BE2C (cell line): ENCODE data around the gene ITPRID1.

Source experiments
- DNase-seq: peaks from one replicate; pipeline ENCODE4 v3.0.0-alpha.2; 2020
- H3K27me3 ChIP-seq: fragments of 250-450 bp; sonication (Bioruptor Pico); 2 replicates; pipeline ENCODE4 v1.5.1; 2020; ENCODE audit warnings: mild to moderate bottlenecking
- H3K36me3 ChIP-seq: fragments of 250-450 bp; sonication (Bioruptor Pico); 2 replicates; pipeline ENCODE4 v1.5.1; 2020; ENCODE audit warnings: mild to moderate bottlenecking
- H3K4me1 ChIP-seq: fragments of 250-450 bp; sonication (Bioruptor Pico); 2 replicates; pipeline ENCODE4 v1.5.1; 2020
- H3K4me3 ChIP-seq: 2 replicates; pipeline ENCODE4 v1.5.1; 2011; ENCODE audit warnings: low read depth, low read length
- H3K9me3 ChIP-seq: fragments of 250-450 bp; sonication (Bioruptor Pico); 2 replicates; pipeline ENCODE4 v1.5.1; 2020
- CTCF ChIP-seq: IDR thresholded peaks from 2 replicates; pipeline ENCODE4 v1.5.1; 2012; ENCODE audit warnings: mild to moderate bottlenecking, low read depth, low read length

The ITPRID1 gene

DNA sequence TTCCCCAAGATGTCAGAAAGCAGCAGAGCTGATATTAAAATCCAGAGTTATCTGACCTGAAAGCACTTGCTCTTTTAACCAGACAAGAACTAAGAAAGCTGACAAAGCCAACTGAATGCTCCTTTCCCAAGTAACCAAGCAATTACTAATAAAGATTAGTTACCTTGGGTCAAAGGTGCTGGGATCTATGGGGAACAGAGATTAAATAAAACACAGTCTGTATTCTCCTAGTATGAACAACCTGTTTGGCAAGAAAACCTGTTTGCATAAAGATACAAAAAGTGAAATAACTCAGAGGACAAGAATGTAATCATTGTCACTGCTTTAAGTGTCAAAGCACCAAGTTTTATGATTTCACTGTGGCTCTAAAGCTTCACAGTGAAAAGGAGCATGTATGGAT, 35.7 kb downstream of the ITPRID1 start:
- Histone ChIP-seq H3K27me3 (no peaks in the 10 kb centered on the region), H3K36me3 (no peaks in the 10 kb centered on the region), H3K4me1 (no peaks in the 10 kb centered on the region), H3K9me3 (no peaks in the 10 kb centered on the region), H3K4me3 (no peak overlapping the region)
- no peak for TF ChIP-seq CTCF
- DNase-seq, result no peak

DNA sequence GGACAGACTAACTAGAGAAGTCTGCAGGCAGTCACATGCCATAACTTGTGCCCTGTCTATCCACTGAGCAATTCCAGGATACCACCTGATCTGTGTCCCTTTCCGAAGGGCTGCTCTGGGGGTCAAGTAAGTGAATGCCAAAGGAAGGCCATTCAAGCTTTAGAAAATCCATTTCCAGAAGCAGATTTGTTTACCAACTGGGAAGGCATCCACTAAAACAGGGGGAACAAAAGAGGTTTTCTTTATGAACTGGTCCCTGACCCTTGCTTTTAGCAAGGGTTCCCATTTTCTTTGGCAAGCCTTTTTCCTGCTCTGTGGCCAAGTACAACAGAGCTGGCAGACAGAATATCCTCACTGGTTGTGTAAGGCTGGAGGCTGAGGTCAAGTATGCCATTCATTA, 36.5 kb downstream of the ITPRID1 start:
- Histone ChIP-seq H3K36me3 (no peaks in the 10 kb centered on the region), H3K4me1 (no peaks in the 10 kb centered on the region), H3K9me3 (no peaks in the 10 kb centered on the region), H3K27me3 (no peaks in the 10 kb centered on the region), H3K4me3 (no peak overlapping the region)
- no peak for TF ChIP-seq CTCF
- DNase-seq, result no peak

DNA sequence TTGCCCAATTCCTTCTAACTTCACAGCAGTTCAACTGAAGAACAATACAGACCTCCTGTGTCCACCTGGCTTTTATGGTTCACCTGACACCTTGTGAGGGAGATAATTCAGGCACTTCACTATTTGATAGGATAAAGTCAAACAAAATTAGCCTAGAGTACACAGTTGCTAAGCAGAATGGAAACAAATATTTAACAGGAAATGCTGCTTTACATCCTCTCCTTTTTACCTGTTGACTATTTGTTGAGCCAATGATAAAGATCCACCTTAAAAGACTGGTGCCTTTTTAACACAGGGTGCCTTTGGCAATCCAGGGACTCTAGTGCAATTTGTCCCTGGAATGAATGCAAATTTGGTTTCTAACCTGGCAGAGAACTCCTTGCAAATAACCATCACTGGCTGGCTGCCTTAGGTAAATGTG, 39.8 kb downstream of the ITPRID1 start:
- Histone ChIP-seq H3K4me1 (no peaks in the 10 kb centered on the region), H3K4me3 (no peak overlapping the region), H3K9me3 (no peaks in the 10 kb centered on the region), H3K36me3 (no peaks in the 10 kb centered on the region), H3K27me3 (no peaks in the 10 kb centered on the region)
- DNase-seq, result no peak
- no peak for TF ChIP-seq CTCF

DNA sequence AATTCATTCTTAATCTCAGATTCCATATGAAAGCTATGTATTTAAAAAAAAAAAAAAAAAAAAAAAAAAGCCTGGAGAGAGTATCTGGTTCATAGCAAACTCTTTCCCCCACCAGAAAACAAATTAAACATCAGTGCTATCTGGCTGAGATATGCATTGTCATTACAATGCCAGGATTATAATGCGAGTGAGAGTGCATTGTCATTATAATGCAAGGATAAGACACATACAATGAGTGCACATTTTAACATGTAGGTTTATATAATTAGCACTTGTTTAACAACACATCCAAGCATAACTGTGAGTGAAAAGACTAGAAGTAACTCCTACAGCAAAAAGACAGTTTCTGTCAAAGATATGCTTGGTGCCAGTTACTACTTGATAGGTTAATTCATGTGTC, 48.1 kb downstream of the ITPRID1 start:
- no peaks in the 10 kb centered on the region for H3K27me3 ChIP-seq
- H3K36me3 ChIP-seq, result no peaks in the 10 kb centered on the region
- DNase-seq, result no peak
- no peak overlapping the region for H3K4me3 ChIP-seq
- TF ChIP-seq CTCF, result no peak
- H3K4me1 ChIP-seq, result no peaks in the 10 kb centered on the region
- H3K9me3 ChIP-seq, result no peaks in the 10 kb centered on the region

DNA sequence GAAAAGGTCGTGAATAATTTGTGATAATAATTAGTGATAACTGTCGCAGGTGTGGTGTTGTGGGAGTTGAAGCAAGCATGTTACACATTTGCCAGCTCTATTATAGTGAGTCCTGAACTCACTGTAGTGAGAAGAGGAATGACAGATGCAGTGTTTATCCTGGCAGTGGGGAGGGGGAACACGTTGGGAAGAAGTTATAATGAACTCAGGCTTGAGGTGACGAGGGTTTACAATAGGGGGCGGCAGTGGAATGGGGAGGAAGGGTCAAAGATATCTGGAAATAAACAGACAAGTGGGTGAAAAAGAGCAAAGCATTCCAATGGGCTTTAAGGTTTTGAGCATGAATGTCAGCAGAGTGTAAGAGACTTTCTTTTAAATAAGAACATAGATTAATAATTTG, 49.6 kb downstream of the ITPRID1 start:
- DNase-seq, result no peak
- H3K36me3 ChIP-seq, result no peaks in the 10 kb centered on the region
- H3K4me1 ChIP-seq, result no peaks in the 10 kb centered on the region
- no peak for TF ChIP-seq CTCF
- no peak overlapping the region for H3K4me3 ChIP-seq
- 0 out of 2 replicates have a peak, but pooled peaks cover 1% of the 10 kb centered on the region for H3K27me3 ChIP-seq
- H3K9me3 ChIP-seq, result no peaks in the 10 kb centered on the region

- H3K9me3 ChIP-seq, result no peaks in the 10 kb centered on the region
- TF ChIP-seq CTCF, result no peak
- H3K4me3 ChIP-seq, result no peak overlapping the region
- no peak for DNase-seq
- H3K4me1 ChIP-seq, result no peaks in the 10 kb centered on the region
- 0 out of 2 replicates have a peak, but pooled peaks cover 2% of the 10 kb centered on the region for H3K27me3 ChIP-seq
- H3K36me3 ChIP-seq, result no peaks in the 10 kb centered on the region
Measured at GRCh38 chr7:31563951-31564350, 50.1 kb downstream of the ITPRID1 start.
